CD4-positive, alpha-beta memory T cell (primary cell): ENCODE results near the gene EEF1AKMT1. TPM values are rescaled to one million over a fixed set of nuclear protein-coding genes. Genes with fewer than 3 reads are reported as not detected.

Experiments used
- CTCF ChIA-PET: fragments of 350-600 bp; sonication (Branson Sonifier 250); formaldehyde crosslinking; loops from one replicate; lab custom pipeline; 2021; ENCODE audit warnings: inconsistent platforms; ENCODE audit not compliant: partially characterized antibody; lab: Charles Lee
- POLR2A ChIA-PET: fragments of 350-600 bp; sonication (Branson Sonifier 250); formaldehyde crosslinking; loops from one replicate; lab custom pipeline; 2021; ENCODE audit not compliant: partially characterized antibody; lab: Charles Lee
- DNase-seq, 5 donors: peaks; one replicate each; pipeline versions ENCODE4 v3.0.0 to v3.0.0-alpha.2; 2020 to 2022; ENCODE audit warnings: mixed read lengths in 1 of 5
- H3K27ac ChIP-seq: one replicate; pipeline ENCODE4 v1.7.0; 2013; ENCODE audit warnings: low read depth, low read length
- H3K27me3 ChIP-seq: 2 replicates; pipeline ENCODE4 v1.7.0; 2013; ENCODE audit warnings: mild to moderate bottlenecking, low read length, moderate library complexity; ENCODE audit not compliant: insufficient read depth
- H3K36me3 ChIP-seq: 2 replicates; pipeline ENCODE4 v1.7.0; 2013; ENCODE audit warnings: mild to moderate bottlenecking, low read length, moderate library complexity; ENCODE audit not compliant: insufficient read depth
- H3K4me1 ChIP-seq: 2 replicates; pipeline ENCODE4 v1.7.0; 2013; ENCODE audit warnings: mild to moderate bottlenecking, low read length, moderate library complexity; ENCODE audit not compliant: insufficient read depth
- H3K4me3 ChIP-seq, 2 donors: one replicate each; pipeline ENCODE4 v1.7.0; 2013; ENCODE audit warnings: low read length in 2 of 2, mild to moderate bottlenecking in 1 of 2
- H3K9me3 ChIP-seq, 2 donors: one replicate each; pipeline ENCODE4 v1.7.0; 2013; ENCODE audit warnings: low read length in 2 of 2, control low read depth in 1 of 2; ENCODE audit not compliant: control insufficient read depth in 1 of 2
- H3K27ac Mint-ChIP-seq, 7 donors: one replicate each; pipeline ENCODE4 v1.8.0; 2020 to 2021; ENCODE audit warnings: mixed read lengths in 7 of 7, mild to moderate bottlenecking in 6 of 7, inconsistent platforms in 3 of 7, moderate library complexity in 3 of 7
- H3K27me3 Mint-ChIP-seq, 2 donors: one replicate each; pipeline ENCODE4 v1.8.0; 2020 to 2021; ENCODE audit warnings: mixed read lengths in 2 of 2
- H3K36me3 Mint-ChIP-seq, 2 donors: one replicate each; pipeline ENCODE4 v1.8.0; 2020 to 2021; ENCODE audit warnings: mixed read lengths in 2 of 2, inconsistent platforms in 1 of 2, mild to moderate bottlenecking in 1 of 2
- H3K4me1 Mint-ChIP-seq, 4 donors: one replicate each; pipeline ENCODE4 v1.8.0; 2020 to 2021; ENCODE audit warnings: mixed read lengths in 4 of 4, mild to moderate bottlenecking in 1 of 4
- H3K4me3 Mint-ChIP-seq, 8 donors: one replicate each; pipeline ENCODE4 v1.8.0; 2020 to 2021; ENCODE audit warnings: mixed read lengths in 8 of 8, mild to moderate bottlenecking in 7 of 8, moderate library complexity in 6 of 8, inconsistent platforms in 3 of 8
- H3K9me3 Mint-ChIP-seq, 8 donors: one replicate each; pipeline ENCODE4 v1.8.0; 2020 to 2021; ENCODE audit warnings: mixed read lengths in 8 of 8, mild to moderate bottlenecking in 5 of 8, inconsistent platforms in 3 of 8, moderate library complexity in 1 of 8
- intact Hi-C: fragments of 100-400 bp; cut with micrococcal nuclease; formaldehyde crosslinking; loops from one replicate; pipeline ENCODE4 v1.15.1; 2023
- polyA plus RNA-seq, 2 donors: library from polyadenylated mRNA; unstranded; fragments of 300-500 nt; fragmentation: Illumina TruSeq; gene quantifications; one replicate each; pipeline ENCODE4 v1.2.3, GENCODE V29; 2021
- total RNA-seq, 2 experiments: library from RNA; stranded (reverse); gene quantifications; one replicate each; pipeline ENCODE4 v1.2.3, GENCODE V29; 2021

Gene EEF1AKMT1, protein sequence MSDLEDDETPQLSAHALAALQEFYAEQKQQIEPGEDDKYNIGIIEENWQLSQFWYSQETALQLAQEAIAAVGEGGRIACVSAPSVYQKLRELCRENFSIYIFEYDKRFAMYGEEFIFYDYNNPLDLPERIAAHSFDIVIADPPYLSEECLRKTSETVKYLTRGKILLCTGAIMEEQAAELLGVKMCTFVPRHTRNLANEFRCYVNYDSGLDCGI
- total RNA-seq (1 to 10 TPM; 8.1 TPM), polyA plus RNA-seq (10 to 100 TPM; 12.2 to 16.2 TPM)

DNA sequence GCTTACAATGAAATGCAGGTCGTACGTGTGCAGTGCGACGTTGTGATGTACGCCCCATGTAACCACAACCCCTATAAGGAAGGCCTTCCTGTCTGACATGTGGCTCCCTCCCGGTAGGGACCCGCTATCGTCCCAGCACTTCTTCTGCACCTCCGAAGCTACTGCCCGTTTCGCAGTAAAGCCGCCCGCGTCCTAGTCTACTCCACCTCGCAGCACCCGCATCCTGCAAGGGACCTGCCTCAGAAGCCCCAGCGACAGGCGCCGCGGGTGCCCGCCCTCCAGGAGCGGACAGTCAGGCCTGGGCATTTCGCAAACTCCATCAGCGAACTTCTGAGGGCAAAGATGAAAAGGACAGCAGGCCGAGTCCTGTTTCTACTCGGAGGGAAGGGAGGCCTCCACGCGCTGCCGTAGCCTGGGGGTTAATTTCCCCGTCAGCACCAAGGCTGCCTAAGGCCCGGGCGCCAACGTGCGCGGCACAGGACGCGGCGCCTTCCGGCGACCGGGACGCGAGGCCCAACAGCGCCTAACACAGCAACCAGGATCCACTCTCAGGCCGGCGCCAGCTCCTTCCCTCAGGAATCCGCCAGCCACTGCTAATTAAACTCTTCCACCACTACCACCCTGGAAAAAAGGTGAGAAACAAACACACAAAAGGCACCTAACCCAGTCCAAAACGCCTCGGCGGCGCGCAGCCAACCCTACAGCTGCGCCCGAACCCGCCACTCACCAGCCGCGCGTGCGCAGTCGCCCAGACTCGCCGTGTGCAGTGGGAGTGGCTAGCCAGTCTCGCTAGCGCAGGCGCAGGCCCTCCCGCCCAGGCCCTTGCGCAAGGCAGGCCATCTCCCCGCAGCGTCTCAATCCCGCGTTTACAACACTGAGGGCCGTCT lies at the start of gene EEF1AKMT1:
TSS of gene EEF1AKMT1 (minus strand) at position 768 of the 887 bp plus-strand sequence. CDS start 16,363 bp downstream, outside the sequence.
- peaks cover 17 to 35% (median 26%) of the 10 kb centered on the region in 4 donors for H3K4me1 Mint-ChIP-seq
- no peaks in the 10 kb centered on the region for H3K27me3 Mint-ChIP-seq
- Histone ChIP-seq H3K27me3 (no peaks in the 10 kb centered on the region), H3K4me3 (peak within 1 kb of the TSS; percentile 70 to 86), H3K27ac (peak within 1 kb of the TSS; percentile 85), H3K36me3 (no peaks in the 10 kb centered on the region), H3K4me1 (peaks cover 13% of the 10 kb centered on the region), H3K9me3 (no peaks in the 10 kb centered on the region)
- ChIA-PET CTCF (interaction anchor here (1.2 to 1.6 kb wide), 2 partner anchors 14 to 127 kb away, joined by 3 to 5 read pairs; no protein-coding TSS in a partner anchor), POLR2A (interaction anchor here (0.6 to 2.6 kb wide), 17 partner anchors 8 to 910 kb away, joined by 3 to 13 read pairs (median 4); partner anchors contain the start of genes CRYL1, IL17D, MICU2 and MRPL57)
- intact Hi-C loops, result loop anchor here (1.0 to 5.0 kb wide), 10 partner anchors 61 to 911 kb away; partner anchors contain the start of genes CRYL1, IFT88, XPO4 and ZDHHC20
- peak within 1 kb of the TSS; percentile 95 to 100 (median 99) for H3K27ac Mint-ChIP-seq
- peak within 1 kb of the TSS; percentile 90 to 99 (median 94) for H3K4me3 Mint-ChIP-seq
- H3K9me3 Mint-ChIP-seq, result peaks cover 0 to 16% (median 9%) of the 10 kb centered on the region in 8 donors
- peaks cover 15 to 25% of the 10 kb centered on the region in 2 donors for H3K36me3 Mint-ChIP-seq
- DNase-seq, result peak; percentile 89 to 93 (median 93)

DNA sequence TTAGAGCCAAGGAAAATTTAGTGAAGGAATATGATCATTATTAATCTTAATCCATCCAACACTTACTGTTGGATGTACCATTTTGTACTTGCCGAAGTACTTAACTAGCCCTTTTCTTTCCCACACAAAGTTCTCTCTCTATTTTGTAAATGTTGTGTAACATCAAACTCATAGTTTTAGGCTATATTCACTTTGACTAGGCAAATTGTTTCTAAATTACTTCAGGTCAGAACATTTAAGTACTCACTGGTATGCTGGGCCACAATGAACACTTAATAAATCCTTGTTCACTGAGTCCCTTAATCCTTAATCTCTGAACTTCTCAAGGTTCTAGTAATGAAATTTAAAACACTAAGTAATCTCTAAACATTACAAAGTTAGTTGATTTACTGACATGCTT lies 49.3 kb upstream of the EEF1AKMT1 start:
- Histone ChIP-seq H3K27me3 (no peaks in the 10 kb centered on the region), H3K4me3 (no peak overlapping the region), H3K27ac (no peak overlapping the region), H3K4me1 (peaks cover 2% of the 10 kb centered on the region), H3K9me3 (no peaks in the 10 kb centered on the region), H3K36me3 (no peaks in the 10 kb centered on the region)
- Mint-ChIP-seq H3K36me3 (peaks cover 19 to 28% of the 10 kb centered on the region in 2 donors), H3K27me3 (no peaks in the 10 kb centered on the region), H3K4me3 (no peak overlapping the region), H3K27ac (no peak overlapping the region), H3K9me3 (no peaks in the 10 kb centered on the region), H3K4me1 (peaks cover 0 to 5% (median 3%) of the 10 kb centered on the region in 4 donors)
- intact Hi-C loops, result no loop called here
- ChIA-PET CTCF (no interaction called here), POLR2A (no interaction called here)
- DNase-seq, result no peak

DNA sequence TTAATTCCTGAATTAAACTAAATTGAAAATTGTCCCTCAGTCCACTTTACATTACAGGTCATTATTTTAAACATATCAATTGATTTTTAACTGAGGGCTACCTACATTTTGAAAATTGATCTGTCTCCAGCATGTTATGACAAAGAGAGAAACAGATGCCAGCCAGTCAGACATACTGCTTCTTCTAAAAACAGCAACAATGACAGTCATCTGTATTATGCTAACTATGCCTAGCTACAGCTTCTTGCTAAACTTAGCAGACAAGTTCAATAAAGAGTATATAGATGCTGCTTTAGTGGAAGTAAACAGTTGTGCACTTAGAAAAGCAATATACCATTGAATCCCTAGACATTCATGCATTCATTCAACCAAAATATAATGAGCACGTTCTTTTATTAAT lies 48.6 kb upstream of the EEF1AKMT1 start:
- Histone ChIP-seq H3K36me3 (no peaks in the 10 kb centered on the region), H3K4me1 (no peaks in the 10 kb centered on the region), H3K27me3 (no peaks in the 10 kb centered on the region), H3K9me3 (no peaks in the 10 kb centered on the region), H3K27ac (no peak overlapping the region), H3K4me3 (no peak overlapping the region)
- peaks cover 0 to 5% (median 4%) of the 10 kb centered on the region in 4 donors for H3K4me1 Mint-ChIP-seq
- H3K36me3 Mint-ChIP-seq, result peaks cover 22 to 32% of the 10 kb centered on the region in 2 donors
- no peak overlapping the region for H3K27ac Mint-ChIP-seq
- no peaks in the 10 kb centered on the region for H3K9me3 Mint-ChIP-seq
- no peak for DNase-seq
- no peak overlapping the region for H3K4me3 Mint-ChIP-seq
- intact Hi-C loops, result no loop called here
- CTCF ChIA-PET, result interaction anchor here (1.8 kb wide), 1 partner anchor 328 kb away, joined by 6 read pairs; no protein-coding TSS in a partner anchor
- H3K27me3 Mint-ChIP-seq, result no peaks in the 10 kb centered on the region
- POLR2A ChIA-PET, result no interaction called here

DNA sequence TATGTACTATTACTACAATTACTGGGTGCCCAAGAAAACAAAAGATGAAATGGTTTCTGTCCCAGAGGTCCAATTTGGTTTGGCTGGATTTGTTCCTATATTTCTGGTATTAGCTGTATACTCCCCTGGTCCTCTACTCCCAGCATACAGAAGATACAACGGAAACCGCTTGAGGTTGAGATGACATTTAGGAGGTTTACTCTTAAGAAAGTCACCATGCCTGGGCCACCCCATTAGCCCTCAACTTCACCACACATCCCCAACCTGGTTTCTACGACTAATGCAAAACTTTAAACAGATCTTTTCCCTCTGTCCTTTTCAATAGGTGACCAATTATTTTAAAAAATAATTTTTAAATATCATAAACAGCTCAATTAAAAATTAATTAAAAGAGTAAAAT lies 46.0 kb upstream of the EEF1AKMT1 start:
- intact Hi-C loops, result no loop called here
- Histone ChIP-seq H3K27me3 (no peaks in the 10 kb centered on the region), H3K27ac (no peak overlapping the region), H3K9me3 (no peaks in the 10 kb centered on the region), H3K4me1 (no peaks in the 10 kb centered on the region), H3K4me3 (no peak overlapping the region), H3K36me3 (no peaks in the 10 kb centered on the region)
- Mint-ChIP-seq H3K4me1 (peaks cover 0 to 10% (median 5%) of the 10 kb centered on the region in 4 donors), H3K9me3 (no peaks in the 10 kb centered on the region), H3K4me3 (no peak overlapping the region), H3K27ac (peak overlapping the region in 1 of 7 donors; percentile 37), H3K36me3 (peaks cover 22 to 47% of the 10 kb centered on the region in 2 donors), H3K27me3 (no peaks in the 10 kb centered on the region)
- ChIA-PET POLR2A (no interaction called here), CTCF (interaction anchor here (0.9 to 2.4 kb wide), 2 partner anchors 9 to 22 kb away, joined by 3 to 11 read pairs; no protein-coding TSS in a partner anchor)
- no peak for DNase-seq

DNA sequence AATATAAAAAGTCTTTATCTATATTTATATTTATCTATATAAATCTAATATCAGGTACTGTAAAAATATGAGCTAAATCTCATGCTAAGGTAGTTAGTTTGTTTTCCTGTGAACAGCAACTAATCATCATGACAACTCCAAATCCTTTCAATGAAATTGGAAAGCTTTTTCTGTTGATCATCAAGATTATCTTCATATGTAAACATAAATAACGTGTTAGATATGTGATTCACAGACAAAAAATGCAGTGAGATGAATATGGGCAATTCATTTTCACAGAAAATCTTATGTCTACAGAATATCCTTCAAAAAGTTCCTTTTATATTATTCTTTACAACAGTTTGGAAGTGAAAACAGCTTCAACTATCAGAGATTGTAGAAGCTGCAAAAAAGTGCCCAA lies 41.7 kb upstream of the EEF1AKMT1 start:
- Histone ChIP-seq H3K27ac (no peak overlapping the region), H3K4me3 (no peak overlapping the region), H3K27me3 (no peaks in the 10 kb centered on the region), H3K9me3 (no peaks in the 10 kb centered on the region), H3K4me1 (no peaks in the 10 kb centered on the region), H3K36me3 (peaks cover 4% of the 10 kb centered on the region)
- DNase-seq, result no peak
- CTCF ChIA-PET, result interaction anchor here (0.6 to 1.9 kb wide), 4 partner anchors 9 to 319 kb away, joined by 3 to 5 read pairs (median 3); no protein-coding TSS in a partner anchor
- POLR2A ChIA-PET, result no interaction called here
- H3K27me3 Mint-ChIP-seq, result no peaks in the 10 kb centered on the region
- intact Hi-C loops, result no loop called here
- H3K36me3 Mint-ChIP-seq, result peaks cover 33 to 61% of the 10 kb centered on the region in 2 donors
- H3K27ac Mint-ChIP-seq, result no peak overlapping the region
- peaks cover 0 to 14% (median 7%) of the 10 kb centered on the region in 4 donors for H3K4me1 Mint-ChIP-seq
- H3K9me3 Mint-ChIP-seq, result no peaks in the 10 kb centered on the region
- no peak overlapping the region for H3K4me3 Mint-ChIP-seq

DNA sequence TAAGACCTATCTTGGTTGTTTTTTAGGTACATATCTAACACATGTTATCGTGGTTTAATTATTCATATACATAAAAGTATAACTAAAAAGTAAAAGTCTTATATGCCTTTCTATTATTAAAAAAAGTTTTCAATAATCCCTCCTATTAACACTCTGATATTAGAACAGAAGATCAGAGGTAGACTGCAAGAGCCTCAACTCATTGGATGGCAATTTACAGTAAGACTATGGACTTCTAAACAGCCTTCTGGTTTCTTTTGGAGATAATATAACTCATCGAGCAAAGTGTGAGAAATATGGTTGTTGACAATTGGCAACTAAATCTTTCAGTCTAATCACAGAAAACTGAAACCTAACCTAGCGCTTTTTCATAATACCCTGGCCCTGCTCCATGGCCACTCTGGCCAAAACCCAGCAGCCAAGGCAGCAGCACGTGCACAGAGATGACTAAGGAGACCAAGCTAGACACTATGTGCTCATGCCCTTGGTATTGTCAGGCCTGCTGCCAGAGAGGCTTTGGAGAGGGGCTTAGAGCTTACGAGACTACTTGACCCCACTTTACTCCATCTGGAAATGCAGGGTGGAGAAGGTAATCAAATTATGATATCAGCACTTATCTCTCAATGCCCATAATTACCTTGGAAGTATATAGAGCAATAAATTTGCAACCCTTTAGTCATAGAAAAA lies 40.6 kb upstream of the EEF1AKMT1 start:
- Mint-ChIP-seq H3K27me3 (no peaks in the 10 kb centered on the region), H3K36me3 (peaks cover 29 to 61% of the 10 kb centered on the region in 2 donors), H3K4me3 (no peak overlapping the region), H3K9me3 (no peaks in the 10 kb centered on the region), H3K27ac (no peak overlapping the region), H3K4me1 (peaks cover 0 to 14% (median 7%) of the 10 kb centered on the region in 4 donors)
- no peak for DNase-seq
- H3K9me3 ChIP-seq, result no peaks in the 10 kb centered on the region
- peaks cover 4% of the 10 kb centered on the region for H3K36me3 ChIP-seq
- ChIA-PET POLR2A (no interaction called here), CTCF (interaction anchor here (1.4 kb wide), 1 partner anchor 318 kb away, joined by 3 read pairs; no protein-coding TSS in a partner anchor)
- no peaks in the 10 kb centered on the region for H3K4me1 ChIP-seq
- H3K27me3 ChIP-seq, result no peaks in the 10 kb centered on the region
- no peak overlapping the region for H3K27ac ChIP-seq
- H3K4me3 ChIP-seq, result no peak overlapping the region
- intact Hi-C loops, result no loop called here
